Measurements from ENCODE around the gene STING1.

DNA sequence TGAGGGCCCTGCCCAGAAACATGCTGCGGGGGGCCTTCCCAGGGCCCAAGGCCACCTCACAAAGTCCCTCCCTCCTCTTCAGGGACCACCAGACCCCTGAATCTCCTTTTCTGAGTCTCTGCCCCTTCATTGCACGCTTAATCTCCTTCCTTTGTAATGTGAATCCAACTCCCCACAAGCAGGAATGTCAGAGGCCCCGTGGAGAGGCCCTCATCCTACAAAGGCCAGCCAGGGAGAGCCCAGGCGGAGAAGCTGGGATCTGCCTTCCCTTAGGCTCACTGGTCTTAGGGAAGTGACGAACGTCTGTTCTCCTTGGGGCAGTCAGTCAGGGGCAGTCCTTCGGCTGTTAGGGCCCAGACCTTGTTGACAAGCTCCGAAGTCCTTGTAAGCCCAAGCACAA, 9.5 kb downstream of the STING1 start:
- TF ChIP-seq, protein P1, sequence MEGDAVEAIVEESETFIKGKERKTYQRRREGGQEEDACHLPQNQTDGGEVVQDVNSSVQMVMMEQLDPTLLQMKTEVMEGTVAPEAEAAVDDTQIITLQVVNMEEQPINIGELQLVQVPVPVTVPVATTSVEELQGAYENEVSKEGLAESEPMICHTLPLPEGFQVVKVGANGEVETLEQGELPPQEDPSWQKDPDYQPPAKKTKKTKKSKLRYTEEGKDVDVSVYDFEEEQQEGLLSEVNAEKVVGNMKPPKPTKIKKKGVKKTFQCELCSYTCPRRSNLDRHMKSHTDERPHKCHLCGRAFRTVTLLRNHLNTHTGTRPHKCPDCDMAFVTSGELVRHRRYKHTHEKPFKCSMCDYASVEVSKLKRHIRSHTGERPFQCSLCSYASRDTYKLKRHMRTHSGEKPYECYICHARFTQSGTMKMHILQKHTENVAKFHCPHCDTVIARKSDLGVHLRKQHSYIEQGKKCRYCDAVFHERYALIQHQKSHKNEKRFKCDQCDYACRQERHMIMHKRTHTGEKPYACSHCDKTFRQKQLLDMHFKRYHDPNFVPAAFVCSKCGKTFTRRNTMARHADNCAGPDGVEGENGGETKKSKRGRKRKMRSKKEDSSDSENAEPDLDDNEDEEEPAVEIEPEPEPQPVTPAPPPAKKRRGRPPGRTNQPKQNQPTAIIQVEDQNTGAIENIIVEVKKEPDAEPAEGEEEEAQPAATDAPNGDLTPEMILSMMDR (IDR thresholded peaks at IDR 0.05; ENCODE audit: poor library complexity) = no peak
- TF ChIP-seq EZH2 (IDR thresholded peaks at IDR 0.05; ENCODE audit: borderline replicate concordance) = no peak
- TF ChIP-seq EZH2phosphoT487 (IDR thresholded peaks at IDR 0.05; ENCODE audit: low read depth, severe bottlenecking, unreplicated experiment) = no peak

Measured in hepatocyte (in vitro differentiated cells).